RWPE2 (cell line): ENCODE measurements around the gene GPR84.

Experiments used
- ATAC-seq: fragments of 200-7000 bp; cut with Tn5 transposase; 3 replicates; pipeline ENCODE4 v1.9.1; 2021; ENCODE audit warnings: low read depth
- DNase-seq: peaks from one replicate; pipeline ENCODE4 v3.0.0-alpha.2; 2020; ENCODE audit warnings: low spot score
- H3K27ac ChIP-seq: fragments of 450-650 bp; 2 replicates; pipeline ENCODE4 v1.5.1; 2017; ENCODE audit warnings: mild to moderate bottlenecking; ENCODE audit not compliant: poor library complexity, severe bottlenecking
- H3K27me3 ChIP-seq: fragments of 250-450 bp; sonication (Bioruptor Pico); 2 replicates; pipeline ENCODE4 v1.5.1; 2021; ENCODE audit warnings: mild to moderate bottlenecking, moderate library complexity; ENCODE audit not compliant: insufficient read depth, poor library complexity, severe bottlenecking
- H3K36me3 ChIP-seq: fragments of 250-450 bp; sonication (Bioruptor Pico); 2 replicates; pipeline ENCODE4 v1.5.1; 2020; ENCODE audit warnings: low read depth, mild to moderate bottlenecking, moderate library complexity
- H3K4me1 ChIP-seq: fragments of 250-450 bp; sonication (Bioruptor Pico); 2 replicates; pipeline ENCODE4 v1.5.1; 2021; ENCODE audit warnings: mild to moderate bottlenecking, moderate library complexity; ENCODE audit not compliant: insufficient read depth, poor library complexity, severe bottlenecking
- H3K4me3 ChIP-seq: fragments of 250-450 bp; sonication (Bioruptor Pico); 2 replicates; pipeline ENCODE4 v1.5.1; 2021; ENCODE audit warnings: mild to moderate bottlenecking, moderate library complexity; ENCODE audit not compliant: severe bottlenecking
- H3K9me3 ChIP-seq: fragments of 250-450 bp; sonication (Bioruptor Pico); 2 replicates; pipeline ENCODE4 v1.5.1; 2021; ENCODE audit warnings: mild to moderate bottlenecking, moderate library complexity; ENCODE audit not compliant: severe bottlenecking
- CTCF ChIP-seq: fragments of 450-650 bp; IDR thresholded peaks from one replicate; pipeline ENCODE4 v1.5.1; 2017; ENCODE audit warnings: mild to moderate bottlenecking, moderate library complexity; ENCODE audit not compliant: poor library complexity, severe bottlenecking

GPR84 gene

GRCh38 chr12:54373649-54374561, 9.6 kb upstream of the GPR84 start:
- ATAC-seq: no peak
- Histone ChIP-seq H3K9me3 (no peaks in the 10 kb centered on the region), H3K27ac (peak overlapping the region; percentile 54), H3K4me1 (peaks cover 33% of the 10 kb centered on the region), H3K4me3 (no peak overlapping the region), H3K36me3 (peaks cover 65% of the 10 kb centered on the region), H3K27me3 (no peaks in the 10 kb centered on the region)
- no peak for DNase-seq
- TF ChIP-seq CTCF: no peak

- no peak for TF ChIP-seq CTCF
- Histone ChIP-seq H3K27me3 (no peaks in the 10 kb centered on the region), H3K9me3 (no peaks in the 10 kb centered on the region), H3K4me1 (peaks cover 35% of the 10 kb centered on the region), H3K4me3 (no peak overlapping the region), H3K36me3 (peaks cover 50% of the 10 kb centered on the region), H3K27ac (peak overlapping the region; percentile 54)
- DNase-seq (no peak), ATAC-seq (peak; percentile 2; the same call in 1 of the 3 replicates)
These were observed 8.0 kb upstream of the GPR84 start for GRCh38 chr12:54372113-54372806.

- Histone ChIP-seq H3K36me3 (peaks cover 43% of the 10 kb centered on the region), H3K27me3 (no peaks in the 10 kb centered on the region), H3K9me3 (no peaks in the 10 kb centered on the region), H3K27ac (peak overlapping the region; percentile 54), H3K4me1 (peaks cover 35% of the 10 kb centered on the region), H3K4me3 (no peak overlapping the region)
- no peak for TF ChIP-seq CTCF
- ATAC-seq (peak; percentile 3; the same call in 2 of the 3 replicates), DNase-seq (no peak)
These were observed 7.2 kb upstream of the GPR84 start for GRCh38 chr12:54371328-54372112.

DNA sequence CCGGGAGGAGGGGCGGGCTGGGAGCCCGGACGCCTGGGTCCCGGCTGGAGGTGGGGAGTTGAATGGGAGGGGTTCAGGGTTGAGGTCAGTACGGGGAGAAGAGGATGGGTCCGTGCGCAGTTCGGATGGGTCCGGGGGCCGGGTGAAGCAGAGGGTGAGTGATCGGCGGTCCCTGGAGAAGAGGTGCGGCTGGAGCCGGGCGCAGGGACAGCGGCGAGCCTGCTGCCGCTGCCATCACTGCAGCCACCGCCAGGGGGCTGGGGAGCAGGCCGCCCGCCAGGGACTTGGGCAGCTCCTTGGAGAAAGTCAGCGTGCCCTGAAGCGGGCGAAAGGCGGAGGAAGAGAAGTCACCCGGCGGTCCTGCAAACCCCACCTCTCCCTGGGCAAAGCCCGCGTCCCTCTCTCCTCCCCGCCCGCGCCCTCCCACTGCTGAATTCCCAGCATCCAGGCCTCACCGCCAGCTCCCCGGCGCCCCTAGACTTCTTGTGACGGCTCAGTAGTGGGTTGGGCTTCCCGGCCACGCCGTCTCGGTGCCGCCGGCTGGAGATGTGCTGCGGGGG, 6.0 kb upstream of the GPR84 start:
- DNase-seq: no peak
- no peak overlapping the region for H3K4me3 ChIP-seq

More for the DNA sequence above, 6.0 kb upstream of the GPR84 start:
- TF ChIP-seq CTCF: peak; percentile 61
- H3K36me3 ChIP-seq: peaks cover 42% of the 10 kb centered on the region
- H3K9me3 ChIP-seq: no peaks in the 10 kb centered on the region
- no peak overlapping the region for H3K27ac ChIP-seq
- H3K4me1 ChIP-seq: peaks cover 35% of the 10 kb centered on the region
- no peaks in the 10 kb centered on the region for H3K27me3 ChIP-seq
- 0 out of 3 replicates have a peak, but pooled peaks have one; percentile 19 for ATAC-seq
